Urinary bladder (tissue), 4 donors: Measurements from ENCODE around the gene RAB11FIP2. TPM values are rescaled to one million over a fixed set of nuclear protein-coding genes. Genes with fewer than 3 reads are reported as not detected.

Experiments used
- DNase-seq: peaks from one replicate; pipeline ENCODE4 v3.0.0-alpha.2; 2015; ENCODE audit errors: extremely low spot score
- H3K27ac ChIP-seq: one replicate; pipeline ENCODE4 v1.5.1; 2013; ENCODE audit warnings: low read depth, mild to moderate bottlenecking, moderate library complexity
- H3K36me3 ChIP-seq: one replicate; pipeline ENCODE4 v1.6.1; 2013; ENCODE audit warnings: mild to moderate bottlenecking, moderate library complexity; ENCODE audit not compliant: insufficient read depth
- H3K4me1 ChIP-seq: one replicate; pipeline ENCODE4 v1.6.1; 2013; ENCODE audit warnings: mild to moderate bottlenecking, moderate library complexity; ENCODE audit not compliant: insufficient read depth
- H3K4me3 ChIP-seq: one replicate; pipeline ENCODE4 v1.5.1; 2013; ENCODE audit warnings: low read depth, low read length
- WGBS: extraction: QIAGEN DNeasy Blood & Tissue Kit; methylation state at CpG from one replicate; pipeline ENCODE4 v1.1.7; 2013; 5-methylcytosine and 5-hydroxymethylcytosine counted together
- polyA plus RNA-seq: library from polyadenylated mRNA; stranded (reverse); fragments of 200-250 nt; gene quantifications from one replicate; pipeline ENCODE4 v1.2.3, GENCODE V29; 2013
- total RNA-seq: library from RNA; depleted of rRNA; stranded (reverse); fragments of >200 nt; gene quantifications from one replicate; pipeline ENCODE4 v1.2.3, GENCODE V29; 2014
- donor health status: healthy with polysubstance abuse.
- donor health status: healthy.

Gene RAB11FIP2
- total and polyA plus RNA-seq, 2 donors = 14.4 to 56.5 TPM

GRCh38 chr10:117988814-117989213 lies 57.9 kb downstream of the RAB11FIP2 start:
- Histone ChIP-seq H3K4me1 (no peaks in the 10 kb centered on the region), H3K4me3 (no peak overlapping the region), H3K36me3 (no peaks in the 10 kb centered on the region), H3K27ac (no peak overlapping the region)
- DNase-seq = no peak
- WGBS = 60% methylated on average over 3 of the region's 3 CpGs

- no peak overlapping the region for H3K27ac ChIP-seq
- no peak for DNase-seq
- H3K4me1 ChIP-seq = no peaks in the 10 kb centered on the region
- H3K4me3 ChIP-seq = no peak overlapping the region
- no peaks in the 10 kb centered on the region for H3K36me3 ChIP-seq
These were observed 59.4 kb downstream of the RAB11FIP2 start for GRCh38 chr10:117987244-117987909.

- Histone ChIP-seq H3K27ac (no peak overlapping the region), H3K4me1 (no peaks in the 10 kb centered on the region), H3K36me3 (no peaks in the 10 kb centered on the region), H3K4me3 (no peak overlapping the region)
- WGBS = 51% methylated on average over 2 of the region's 2 CpGs
- DNase-seq = no peak
These were observed 62.8 kb downstream of the RAB11FIP2 start for GRCh38 chr10:117983961-117984360.

- 90% methylated on average over 4 of the region's 4 CpGs for WGBS
- H3K4me1 ChIP-seq = no peaks in the 10 kb centered on the region
- H3K27ac ChIP-seq = no peak overlapping the region
- no peaks in the 10 kb centered on the region for H3K36me3 ChIP-seq
- no peak for DNase-seq
- H3K4me3 ChIP-seq = no peak overlapping the region
These were observed 65.7 kb downstream of the RAB11FIP2 start for GRCh38 chr10:117980755-117981702.

GRCh38 chr10:117980216-117980615 lies 66.5 kb downstream of the RAB11FIP2 start:
- DNase-seq = no peak
- 75% methylated on average over 2 of the region's 2 CpGs for WGBS
- Histone ChIP-seq H3K27ac (no peak overlapping the region), H3K4me3 (no peak overlapping the region), H3K36me3 (no peaks in the 10 kb centered on the region), H3K4me1 (no peaks in the 10 kb centered on the region)

GRCh38 chr10:117972168-117972837 lies 74.4 kb downstream of the RAB11FIP2 start:
- no peaks in the 10 kb centered on the region for H3K36me3 ChIP-seq
- no peak overlapping the region for H3K4me3 ChIP-seq
- H3K4me1 ChIP-seq = no peaks in the 10 kb centered on the region
- no peak for DNase-seq
- 51% methylated on average over 5 of the region's 5 CpGs for WGBS
- no peak overlapping the region for H3K27ac ChIP-seq

GRCh38 chr10:117970962-117971361 lies 75.8 kb downstream of the RAB11FIP2 start:
- Histone ChIP-seq H3K36me3 (no peaks in the 10 kb centered on the region), H3K27ac (no peak overlapping the region), H3K4me3 (no peak overlapping the region), H3K4me1 (no peaks in the 10 kb centered on the region)
- DNase-seq = no peak
- 91% methylated on average over 2 of the region's 2 CpGs for WGBS

GRCh38 chr10:117969592-117969991 lies 77.1 kb downstream of the RAB11FIP2 start:
- H3K36me3 ChIP-seq = no peaks in the 10 kb centered on the region
- no peak overlapping the region for H3K27ac ChIP-seq
- no peak overlapping the region for H3K4me3 ChIP-seq
- WGBS = 99% methylated on average over 1 of the region's 1 CpG
- DNase-seq = no peak
- H3K4me1 ChIP-seq = no peaks in the 10 kb centered on the region

- no peak overlapping the region for H3K27ac ChIP-seq
- no peak overlapping the region for H3K4me3 ChIP-seq
- no peaks in the 10 kb centered on the region for H3K4me1 ChIP-seq
- no peaks in the 10 kb centered on the region for H3K36me3 ChIP-seq
- WGBS = 80% methylated on average over 10 of the region's 10 CpGs
- DNase-seq = no peak
These were observed 78.2 kb downstream of the RAB11FIP2 start for GRCh38 chr10:117968354-117969182.

- WGBS = 75% methylated on average over 7 of the region's 7 CpGs
- Histone ChIP-seq H3K4me1 (no peaks in the 10 kb centered on the region), H3K36me3 (no peaks in the 10 kb centered on the region), H3K4me3 (no peak overlapping the region), H3K27ac (no peak overlapping the region)
- DNase-seq = no peak
These were observed 79.5 kb downstream of the RAB11FIP2 start for GRCh38 chr10:117967149-117967650.

GRCh38 chr10:117965984-117966383 lies 80.8 kb downstream of the RAB11FIP2 start:
- no peak overlapping the region for H3K4me3 ChIP-seq
- no peak overlapping the region for H3K27ac ChIP-seq
- H3K4me1 ChIP-seq = no peaks in the 10 kb centered on the region
- no peak for DNase-seq
- WGBS = 63% methylated on average over 2 of the region's 2 CpGs
- no peaks in the 10 kb centered on the region for H3K36me3 ChIP-seq

- no peaks in the 10 kb centered on the region for H3K36me3 ChIP-seq
- DNase-seq = no peak
- H3K4me1 ChIP-seq = no peaks in the 10 kb centered on the region
- no peak overlapping the region for H3K4me3 ChIP-seq
- WGBS = 85% methylated on average over 4 of the region's 4 CpGs
- H3K27ac ChIP-seq = no peak overlapping the region
These were observed 82.2 kb downstream of the RAB11FIP2 start for GRCh38 chr10:117964536-117964935.
